HCT116 (cell line): Measurements from ENCODE around the gene RARS2. TPM values are rescaled to one million over a fixed set of nuclear protein-coding genes. Genes with fewer than 3 reads are reported as not detected.

ENCODE experiments used
- ATAC-seq: fragments of 200-7000 bp; cut with Tn5 transposase; 2 replicates; pipeline ENCODE4 v1.9.1; 2020; ENCODE audit warnings: mild to moderate bottlenecking, moderate library complexity
- BruUV-seq: library from RNA; stranded (reverse); fragments of 400-500 nt; replicated peaks from 2 replicates; lab custom pipeline; 2021; lab: Mats Ljungman, UMichigan
- CTCF ChIA-PET: fragments of 300-600 bp; sonication (Branson Sonifier 250); formaldehyde crosslinking; loops from one replicate; lab custom pipeline; 2021; ENCODE audit warnings: antibody characterized with exemption; lab: Charles Lee
- POLR2A ChIA-PET: fragments of 300-600, 350-600 bp; sonication (Branson Sonifier 250); formaldehyde crosslinking; loops from one replicate; lab custom pipeline; 2021; ENCODE audit warnings: antibody characterized with exemption; lab: Charles Lee
- RAD21 ChIA-PET, 2 experiments: fragments of 300-600 bp; sonication (Branson Sonifier 250); formaldehyde crosslinking; loops; one replicate each; lab custom pipeline; 2023; ENCODE audit warnings: low total read pairs in 2 of 2; ENCODE audit not compliant: uncharacterized antibody in 2 of 2, unreplicated experiment in 2 of 2, low non-redundant PET in 1 of 2; lab: Charles Lee
- DNase-seq: peaks from one replicate; pipeline ENCODE4 v3.0.0-alpha.2; 2010; ENCODE audit warnings: low read depth, low spot score
- H2AFZ ChIP-seq: fragments of 200-600 bp; shearing (Covaris generic), sonication (generic); 2 replicates; pipeline ENCODE4 v1.6.1; 2017; ENCODE audit warnings: low read depth, mixed run types, mixed read lengths, antibody characterized with exemption, low read length; ENCODE audit not compliant: poor library complexity, severe bottlenecking
- H3K27ac ChIP-seq: 2 replicates; pipeline ENCODE4 v1.5.1; 2012; ENCODE audit warnings: low read depth, low read length
- H3K27me3 ChIP-seq: fragments of 200-600 bp; sonication (generic); 2 replicates; pipeline ENCODE4 v1.6.1; 2016; ENCODE audit warnings: mixed run types, low read length, mixed read lengths; ENCODE audit not compliant: insufficient read depth
- H3K36me3 ChIP-seq, 2 experiments: fragments of 200-500 bp in 1 of 2; fragments of 200-600 bp in 1 of 2; sonication (Bioruptor generic) in 1 of 2; sonication (generic) in 1 of 2; 2 replicates each; pipeline versions ENCODE4 v1.5.1 to v1.6.1; 2014 to 2016; ENCODE audit warnings: low read length in 2 of 2, inconsistent platforms in 1 of 2, mixed read lengths in 1 of 2, mixed run types in 1 of 2; ENCODE audit not compliant: insufficient read depth in 2 of 2, control insufficient read depth in 1 of 2
- H3K4me1 ChIP-seq, 2 experiments: fragments of 200-600 bp in 1 of 2; sonication (generic) in 1 of 2; 2 replicates each; pipeline versions ENCODE4 v1.5.1 to v1.6.1; 2012 to 2017; ENCODE audit warnings: low read length in 2 of 2, inconsistent platforms in 1 of 2, mild to moderate bottlenecking in 1 of 2, mixed read lengths in 1 of 2, mixed run types in 1 of 2, moderate library complexity in 1 of 2; ENCODE audit not compliant: insufficient read depth in 2 of 2, control insufficient read depth in 1 of 2
- H3K4me2 ChIP-seq: fragments of 200-600 bp; sonication (generic); 2 replicates; pipeline ENCODE4 v1.6.1; 2017; ENCODE audit warnings: mixed run types, low read length, mixed read lengths
- H3K4me3 ChIP-seq, 2 experiments: fragments of 200-600 bp in 1 of 2; sonication (generic) in 1 of 2; replicated peaks in 1 of 2; 2 replicates each; pipeline ENCODE4 v1.5.1; 2011 to 2016; ENCODE audit warnings: low read length in 2 of 2, control low read depth in 1 of 2, low read depth in 1 of 2, mild to moderate bottlenecking in 1 of 2, mixed read lengths in 1 of 2, mixed run types in 1 of 2
- H3K79me2 ChIP-seq: fragments of 200-600 bp; sonication (generic); 2 replicates; pipeline ENCODE4 v1.6.1; 2017; ENCODE audit warnings: mild to moderate bottlenecking, mixed run types, low read length, moderate library complexity, mixed read lengths; ENCODE audit not compliant: insufficient read depth
- H3K9ac ChIP-seq: fragments of 200-600 bp; sonication (generic); 2 replicates; pipeline ENCODE4 v1.6.1; 2016; ENCODE audit warnings: low read length, mixed read lengths
- H3K9me2 ChIP-seq: fragments of 200-600 bp; sonication (generic), shearing (Covaris generic); 2 replicates; pipeline ENCODE4 v1.6.1; 2017; ENCODE audit warnings: mixed run types, mild to moderate bottlenecking, moderate library complexity; ENCODE audit not compliant: insufficient read depth
- H3K9me3 ChIP-seq, 2 experiments: fragments of 200-500 bp in 1 of 2; fragments of 200-600 bp in 1 of 2; sonication (Bioruptor generic) in 1 of 2; sonication (generic) in 1 of 2; 2 replicates each; pipeline ENCODE4 v1.6.1; 2014 to 2017; ENCODE audit warnings: low read length in 2 of 2, mixed read lengths in 2 of 2, inconsistent platforms in 1 of 2, low read depth in 1 of 2, mild to moderate bottlenecking in 1 of 2, mixed run types in 1 of 2, moderate library complexity in 1 of 2; ENCODE audit not compliant: control insufficient read depth in 1 of 2, insufficient read depth in 1 of 2
- H4K20me1 ChIP-seq: fragments of 200-600 bp; sonication (generic), shearing (Covaris generic); 2 replicates; pipeline ENCODE4 v1.6.1; 2017; ENCODE audit warnings: mixed run types, mild to moderate bottlenecking, moderate library complexity; ENCODE audit not compliant: insufficient read depth
- ATF3 ChIP-seq: IDR thresholded peaks from 2 replicates; pipeline ENCODE4 v1.6.1; 2012
- CBX3 ChIP-seq: IDR thresholded peaks from 2 replicates; pipeline ENCODE4 v1.6.1; 2012; ENCODE audit warnings: low read depth
- CEBPB ChIP-seq: IDR thresholded peaks from 2 replicates; pipeline ENCODE4 v1.6.1; 2012; ENCODE audit warnings: low read depth
- CTCF ChIP-seq, 3 experiments: fragments of 200-600 bp in 1 of 3; sonication (generic) in 1 of 3; IDR thresholded peaks in 2 of 3; conservative IDR thresholded peaks in 1 of 3; 2 replicates each; pipeline ENCODE4 v1.5.1; 2012 to 2017; ENCODE audit warnings: low read depth in 2 of 3, low read length in 2 of 3, antibody characterized with exemption in 1 of 3, borderline replicate concordance in 1 of 3, control low read depth in 1 of 3, mild to moderate bottlenecking in 1 of 3, mixed read lengths in 1 of 3, mixed run types in 1 of 3, moderate library complexity in 1 of 3; ENCODE audit not compliant: insufficient read depth in 1 of 3
- ELF1 ChIP-seq: IDR thresholded peaks from 2 replicates; pipeline ENCODE4 v1.6.1; 2012; ENCODE audit warnings: low read depth, borderline replicate concordance
- EZH2phosphoT487 ChIP-seq: fragments of 200-600 bp; IDR thresholded peaks from 2 replicates; pipeline ENCODE4 v1.6.1; 2018; ENCODE audit warnings: antibody characterized with exemption, borderline replicate concordance
- JUND ChIP-seq: IDR thresholded peaks from 2 replicates; pipeline ENCODE4 v1.6.1; 2012
- POLR2A ChIP-seq: IDR thresholded peaks from 2 replicates; pipeline ENCODE4 v1.7.0; 2011; ENCODE audit warnings: borderline replicate concordance; ENCODE audit not compliant: insufficient read depth, insufficient read length; ENCODE audit errors: extremely low read depth
- RAD21 ChIP-seq: IDR thresholded peaks from 2 replicates; pipeline ENCODE4 v1.6.1; 2012; ENCODE audit warnings: low read depth, mild to moderate bottlenecking
- REST ChIP-seq: IDR thresholded peaks from 2 replicates; pipeline ENCODE4 v1.6.1; 2012; ENCODE audit warnings: low read depth
- SIN3A ChIP-seq: IDR thresholded peaks from 2 replicates; pipeline ENCODE4 v1.6.1; 2012; ENCODE audit warnings: low read depth
- SP1 ChIP-seq: IDR thresholded peaks from 2 replicates; pipeline ENCODE4 v1.6.1; 2012; ENCODE audit warnings: low read depth
- TCF7L2 ChIP-seq: IDR thresholded peaks from 2 replicates; pipeline ENCODE4 v1.7.0; 2011; ENCODE audit warnings: borderline replicate concordance, inconsistent platforms; ENCODE audit not compliant: insufficient read depth, insufficient read length; ENCODE audit errors: extremely low read depth
- ZBTB33 ChIP-seq: IDR thresholded peaks from 2 replicates; pipeline ENCODE4 v1.6.1; 2011; ENCODE audit warnings: mild to moderate bottlenecking, low read length, moderate library complexity; ENCODE audit not compliant: insufficient replicate concordance; ENCODE audit errors: extremely low read depth
- ZFX ChIP-seq: fragments of 450-650 bp; IDR thresholded peaks from 2 replicates; pipeline ENCODE4 v1.6.1; 2017
- intact Hi-C: fragments of 100-400 bp; cut with micrococcal nuclease; formaldehyde crosslinking; loops from 2 replicates; pipeline ENCODE4 v1.10.0; 2022
- total RNA-seq: library from RNA; stranded (reverse); gene quantifications from one replicate; pipeline ENCODE4 v1.2.1, GENCODE V29; 2021; ENCODE audit not compliant: unreplicated experiment

RARS2 gene
- total RNA-seq, 1 experiment from 2014 or later = 34.8 TPM

- CTCF ChIA-PET = no interaction called here
- H3K36me3 ChIP-seq = peaks cover 0 to 10% of the 10 kb centered on the region in 2 experiments; a peak in 1 of 4 replicates
- no peaks in the 10 kb centered on the region for H3K9me2 ChIP-seq
These were observed 38.0 kb downstream of the RARS2 start for GRCh38 chr6:87551799-87552198.

More at GRCh38 chr6:87551799-87552198, 38.0 kb downstream of the RARS2 start:
- no peak overlapping the region for H3K27ac ChIP-seq
- DNase-seq (no peak), ATAC-seq (no peak)
- no peaks in the 10 kb centered on the region for H3K4me1 ChIP-seq
- no peaks in the 10 kb centered on the region for H3K79me2 ChIP-seq
- no peaks in the 10 kb centered on the region for H3K27me3 ChIP-seq
- no peak overlapping the region for H3K9ac ChIP-seq
- POLR2A ChIA-PET = no interaction called here
- H3K4me3 ChIP-seq = no peak overlapping the region
- intact Hi-C loops = no loop called here
- H4K20me1 ChIP-seq = no peaks in the 10 kb centered on the region; the same call in 1 of the 2 replicates
- no peak overlapping the region for H2AFZ ChIP-seq
- no TSS peak for BruUV-seq
- TF ChIP-seq ZFX (no peak), ZBTB33 (no peak), ELF1 (no peak), CTCF (IDR thresholded peaks at IDR 0.05 in 2 of 3, conservative IDR thresholded peaks at IDR 0.05 in 1 of 3; ENCODE audit: borderline replicate concordance in 1 of 3, insufficient read depth in 1 of 3, low read depth in 2 of 3, low read length in 2 of 3) (no peak), ATF3 (no peak), POLR2A (no peak), CBX3 (no peak), TCF7L2 (no peak), EZH2phosphoT487 (no peak), CEBPB (no peak), SIN3A (no peak), RAD21 (no peak), SP1 (no peak), REST (no peak), JUND (no peak)
- RAD21 ChIA-PET = no interaction called here
- no peaks in the 10 kb centered on the region for H3K9me3 ChIP-seq
- H3K4me2 ChIP-seq = no peak overlapping the region
